Gastroesophageal sphincter (tissue), 4 donors: ENCODE measurements around the gene TRABD2B. TPM values are rescaled to one million over a fixed set of nuclear protein-coding genes. Genes with fewer than 3 reads are reported as not detected.

Experiments
- ATAC-seq: fragments of 150-250 bp; one replicate; pipeline ENCODE4 v1.9.1; 2016; ENCODE audit warnings: mild to moderate bottlenecking, moderate library complexity
- H3K27ac ChIP-seq, 4 donors: fragments of 200-600 bp; sonication (generic) in 3 of 4; 1 replicate in 3 of 4; 2 replicates in 1 of 4; pipeline ENCODE4 v1.5.1; 2016 to 2019
- H3K27me3 ChIP-seq: fragments of 200-600 bp; sonication (generic); one replicate; pipeline ENCODE4 v1.5.1; 2019
- H3K36me3 ChIP-seq, 2 donors: fragments of 200-600 bp; sonication (generic); one replicate each; pipeline ENCODE4 v1.5.1; 2019; ENCODE audit warnings: control low read depth in 1 of 2
- H3K4me1 ChIP-seq, 3 donors: fragments of 200-600 bp; sonication (generic); 1 replicate in 2 of 3; 2 replicates in 1 of 3; pipeline ENCODE4 v1.5.1; 2016 to 2019; ENCODE audit warnings: control low read depth in 2 of 3
- H3K4me3 ChIP-seq, 2 donors: fragments of 200-600 bp; sonication (generic); one replicate each; pipeline ENCODE4 v1.5.1; 2019; ENCODE audit warnings: mild to moderate bottlenecking in 1 of 2, moderate library complexity in 1 of 2
- H3K9me3 ChIP-seq, 3 donors: fragments of 200-600 bp; sonication (generic); one replicate each; pipeline ENCODE4 v1.5.1; 2017 to 2019; ENCODE audit warnings: control low read depth in 2 of 3
- CTCF ChIP-seq, 4 experiments: fragments of 200-600 bp in 2 of 4; fragments of 450-650 bp in 2 of 4; sonication (generic) in 1 of 4; IDR thresholded peaks; one replicate each; pipeline ENCODE4 v1.5.1; 2017 to 2019; ENCODE audit warnings: antibody characterized with exemption in 4 of 4, mild to moderate bottlenecking in 2 of 4, moderate library complexity in 2 of 4
- EP300 ChIP-seq: sonication (generic); formaldehyde crosslinking; IDR thresholded peaks from one replicate; pipeline ENCODE4 v1.6.1; 2017; ENCODE audit warnings: antibody characterized with exemption, mild to moderate bottlenecking
- POLR2A ChIP-seq, 2 donors: fragments of 450-650 bp; IDR thresholded peaks; one replicate each; pipeline ENCODE4 v1.6.1; 2017; ENCODE audit warnings: antibody characterized with exemption in 2 of 2, mild to moderate bottlenecking in 2 of 2, moderate library complexity in 1 of 2
- POLR2AphosphoS5 ChIP-seq: sonication (generic); formaldehyde crosslinking; IDR thresholded peaks from one replicate; pipeline ENCODE4 v1.6.1; 2017; ENCODE audit warnings: antibody characterized with exemption
- WGBS, 2 donors: methylation state at CpG; one replicate each; pipeline ENCODE4 v1.1.5; 2018; ENCODE audit warnings: low coverage in 1 of 2; 5-methylcytosine and 5-hydroxymethylcytosine counted together
- total RNA-seq, 4 donors: library from RNA; depleted of rRNA; stranded (reverse); fragments of >200 nt; gene quantifications; one replicate each; pipeline ENCODE4 v1.1.0, GENCODE V29; 2016

Gene TRABD2B
- total RNA-seq, 4 donors from 2014 or later = 2.6 to 6.5 (median 3.4) TPM

- no peak for ATAC-seq
- TF ChIP-seq POLR2A (IDR thresholded peaks at IDR 0.05) (no peak), EP300 (no peak), CTCF (IDR thresholded peaks at IDR 0.05) (no peak), POLR2AphosphoS5 (no peak)
- peaks cover 0 to 28% (median 12%) of the 10 kb centered on the region in 3 donors for H3K4me1 ChIP-seq
These were observed 184.2 kb downstream of the TRABD2B start for GRCh38 chr1:47812904-47813514.

GRCh38 chr1:47810964-47811682 is 186.1 kb downstream of the TRABD2B start:
- Histone ChIP-seq H3K27ac (no peak overlapping the region), H3K9me3 (no peaks in the 10 kb centered on the region), H3K36me3 (no peaks in the 10 kb centered on the region), H3K4me3 (no peak overlapping the region), H3K4me1 (peaks cover 0 to 31% (median 12%) of the 10 kb centered on the region in 3 donors), H3K27me3 (no peaks in the 10 kb centered on the region)
- 74 to 78% methylated on average over 6 of the region's 9 CpGs for WGBS, 2 donors
- ATAC-seq = no peak
- TF ChIP-seq POLR2A (IDR thresholded peaks at IDR 0.05) = no peak
- no peak for TF ChIP-seq POLR2AphosphoS5
- no peak for TF ChIP-seq CTCF (IDR thresholded peaks at IDR 0.05)
- no peak for TF ChIP-seq EP300

More at GRCh38 chr1:47812904-47813514, 184.2 kb downstream of the TRABD2B start:
- Histone ChIP-seq H3K36me3 (no peaks in the 10 kb centered on the region), H3K27me3 (no peaks in the 10 kb centered on the region), H3K27ac (peak overlapping the region in 1 of 4 donors; percentile 8), H3K9me3 (no peaks in the 10 kb centered on the region), H3K4me3 (no peak overlapping the region)
- WGBS, 2 donors = 76 to 85% methylated on average over 6 of the region's 7 CpGs

- no peaks in the 10 kb centered on the region for H3K27me3 ChIP-seq
- H3K4me3 ChIP-seq = no peak overlapping the region
- 43 to 54% methylated on average over 2 to 6 of the region's 8 CpGs for whole genome bisulfite sequencing, 2 donors
- no peaks in the 10 kb centered on the region for H3K36me3 ChIP-seq
- peak overlapping the region in 1 of 4 donors; percentile 37 for H3K27ac ChIP-seq
- H3K4me1 ChIP-seq = peaks cover 0 to 25% (median 9%) of the 10 kb centered on the region in 3 donors
- no peaks in the 10 kb centered on the region for H3K9me3 ChIP-seq
- no peak for TF ChIP-seq CTCF (IDR thresholded peaks at IDR 0.05)
- TF ChIP-seq EP300 = no peak
- no peak for TF ChIP-seq POLR2A (IDR thresholded peaks at IDR 0.05)
- no peak for TF ChIP-seq POLR2AphosphoS5
- peak; percentile 31 for ATAC-seq
These were observed 187.7 kb downstream of the TRABD2B start for GRCh38 chr1:47809301-47810084.

GRCh38 chr1:47808612-47809011 is 188.6 kb downstream of the TRABD2B start:
- TF ChIP-seq POLR2A (IDR thresholded peaks at IDR 0.05) = no peak
- H3K27ac ChIP-seq = no peak overlapping the region
- H3K36me3 ChIP-seq = no peaks in the 10 kb centered on the region
- 90 to 95% methylated on average over 2 of the region's 2 CpGs for WGBS, 2 donors
- no peaks in the 10 kb centered on the region for H3K9me3 ChIP-seq
- H3K4me1 ChIP-seq = peaks cover 0 to 16% (median 5%) of the 10 kb centered on the region in 3 donors
- ATAC-seq = no peak
- no peaks in the 10 kb centered on the region for H3K27me3 ChIP-seq
- no peak overlapping the region for H3K4me3 ChIP-seq

GRCh38 chr1:47805921-47806361 is 191.2 kb downstream of the TRABD2B start:
- H3K27ac ChIP-seq = peak overlapping the region in 1 of 4 donors; percentile 9
- ATAC-seq = no peak
- peaks cover 0 to under 1% of the 10 kb centered on the region in 2 donors for H3K36me3 ChIP-seq
- TF ChIP-seq CTCF (IDR thresholded peaks at IDR 0.05) (no peak), POLR2A (IDR thresholded peaks at IDR 0.05) (no peak), EP300 (no peak), POLR2AphosphoS5 (no peak)
- no peaks in the 10 kb centered on the region for H3K9me3 ChIP-seq
- peaks cover 0 to 14% (median 5%) of the 10 kb centered on the region in 3 donors for H3K4me1 ChIP-seq
- H3K27me3 ChIP-seq = no peaks in the 10 kb centered on the region
- H3K4me3 ChIP-seq = no peak overlapping the region
- 34 to 39% methylated on average over 5 to 6 of the region's 6 CpGs for WGBS, 2 donors
